HepG2 (cell line): ENCODE measurements around the gene TBC1D19. TPM values are rescaled to one million over a fixed set of nuclear protein-coding genes. Genes with fewer than 3 reads are reported as not detected.
A peak's percentile ranks its signal among the peaks of the same experiment; 100 is the strongest.

ENCODE experiments used
- ATAC-seq: fragments of 200-7000 bp; cut with Tn5 transposase; 3 replicates; pipeline ENCODE4 v1.9.1; 2020; ENCODE audit warnings: mild to moderate bottlenecking, moderate library complexity
- BruUV-seq: library from RNA; stranded (reverse); fragments of 400-500 nt; replicated peaks from 2 replicates; lab custom pipeline; 2021; lab: Mats Ljungman, UMichigan
- CTCF ChIA-PET: fragments of 300-600 bp; formaldehyde crosslinking; extraction: SDS; loops from one replicate; lab custom pipeline; 2021; ENCODE audit warnings: low total read pairs, inconsistent platforms, low intra/inter-chr PET ratio; lab: Yijun Ruan, JAX
- POLR2A ChIA-PET: fragments of 350-600 bp; sonication (Branson Sonifier 250); formaldehyde crosslinking; loops from one replicate; lab custom pipeline; 2020; ENCODE audit warnings: antibody characterized with exemption, inconsistent platforms; lab: Yijun Ruan, JAX
- DNase-seq: peaks from one replicate; pipeline ENCODE4 v3.0.0-alpha.2; 2015; ENCODE audit warnings: low spot score
- FAIRE-seq: peaks from 3 replicates; lab custom pipeline; 2011; peaks lifted over from hg19 to GRCh38; lab: Jason Lieb, UNC
- H2AFZ ChIP-seq: one replicate; pipeline ENCODE4 v1.6.1; 2011; ENCODE audit warnings: low read length, inconsistent platforms
- H3K27ac ChIP-seq: fragments of 300-600 bp; 3 replicates; pipeline ENCODE4 v1.8.0; 2011; ENCODE audit warnings: mixed run types, mild to moderate bottlenecking, mixed read lengths, low read length, inconsistent platforms; ENCODE audit not compliant: insufficient read depth; ENCODE audit errors: extremely low read length
- H3K27me3 ChIP-seq, 2 experiments: fragments of 200-600 bp in 1 of 2; 2 replicates in 1 of 2; 3 replicates in 1 of 2; pipeline versions ENCODE4 v1.6.0 to v1.8.0; 2011; ENCODE audit warnings: low read length in 2 of 2, mild to moderate bottlenecking in 2 of 2, moderate library complexity in 2 of 2, inconsistent platforms in 1 of 2; ENCODE audit not compliant: insufficient read depth in 2 of 2, control insufficient read depth in 1 of 2
- H3K36me3 ChIP-seq, 2 experiments: fragments of 200-600 bp in 1 of 2; replicated peaks in 1 of 2; 2 replicates in 1 of 2; 3 replicates in 1 of 2; pipeline versions ENCODE4 v1.5.1 to v1.8.0; 2011; ENCODE audit warnings: low read length in 2 of 2, inconsistent platforms in 1 of 2; ENCODE audit not compliant: insufficient read depth in 2 of 2, control insufficient read depth in 1 of 2
- H3K4me1 ChIP-seq: 2 replicates; pipeline ENCODE4 v1.5.1; 2012; ENCODE audit warnings: low read length, inconsistent platforms; ENCODE audit not compliant: insufficient read depth
- H3K4me2 ChIP-seq: 2 replicates; pipeline ENCODE4 v1.6.0; 2011; ENCODE audit warnings: low read depth, low read length, inconsistent platforms
- H3K4me3 ChIP-seq, 3 experiments: fragments of 200-600 bp in 1 of 3; sonication (generic), shearing (Covaris generic) in 1 of 3; replicated peaks in 1 of 3; 2 replicates each; pipeline ENCODE4 v1.5.1; 2011 to 2016; ENCODE audit warnings: low read length in 3 of 3, inconsistent platforms in 2 of 3, low read depth in 2 of 3, mild to moderate bottlenecking in 2 of 3, control low read depth in 1 of 3, mixed read lengths in 1 of 3; ENCODE audit not compliant: insufficient read depth in 1 of 3
- H3K79me2 ChIP-seq: one replicate; pipeline ENCODE4 v1.6.1; 2011; ENCODE audit warnings: low read length, inconsistent platforms; ENCODE audit not compliant: insufficient read depth
- H3K9ac ChIP-seq: 2 replicates; pipeline ENCODE4 v1.6.0; 2011; ENCODE audit warnings: mild to moderate bottlenecking, low read depth, low read length, inconsistent platforms; ENCODE audit not compliant: insufficient read depth
- H3K9me3 ChIP-seq: 2 replicates; pipeline ENCODE4 v1.5.1; 2012; ENCODE audit warnings: mild to moderate bottlenecking, low read length
- H4K20me1 ChIP-seq: 2 replicates; pipeline ENCODE4 v1.6.0; 2011; ENCODE audit warnings: inconsistent platforms, mild to moderate bottlenecking, low read length, moderate library complexity; ENCODE audit not compliant: insufficient read depth
- CEBPB ChIP-seq: IDR thresholded peaks from 2 replicates; pipeline ENCODE4 v1.6.1; 2011; ENCODE audit warnings: low read depth, low read length, improper control_type of control experiment, borderline replicate concordance
- SKI ChIP-seq: fragments of 450-650 bp; IDR thresholded peaks from one replicate; pipeline ENCODE4 v1.6.1; 2018; ENCODE audit warnings: mild to moderate bottlenecking; ENCODE audit not compliant: partially characterized antibody
- TBP ChIP-seq: sonication (generic); formaldehyde crosslinking; IDR thresholded peaks from 2 replicates; pipeline ENCODE4 v1.5.0; 2020; ENCODE audit warnings: missing genetic modification reagents
- XBP1 ChIP-seq: sonication (generic); formaldehyde crosslinking; IDR thresholded peaks from 2 replicates; pipeline ENCODE4 v1.5.0; 2020; ENCODE audit warnings: missing genetic modification reagents
- ZBTB21 ChIP-seq: sonication (generic); formaldehyde crosslinking; IDR thresholded peaks from 2 replicates; pipeline ENCODE4 v1.4.0; 2020; ENCODE audit warnings: missing genetic modification reagents
- ZC3H4 ChIP-seq: sonication (generic); formaldehyde crosslinking; IDR thresholded peaks from 2 replicates; pipeline ENCODE4 v1.4.0; 2020; ENCODE audit warnings: missing genetic modification reagents, borderline replicate concordance
- ZNF614 ChIP-seq: IDR thresholded peaks from 2 replicates; pipeline ENCODE4 v1.6.1; 2018; ENCODE audit warnings: missing biosample characterization, missing genetic modification reagents, inconsistent platforms, borderline replicate concordance
- WGBS: methylation state at CpG from one replicate; pipeline ENCODE4 v1.1.6; 2017; ENCODE audit warnings: low lambda C conversion rate; 5-methylcytosine and 5-hydroxymethylcytosine counted together
- in situ Hi-C: cut with HindIII; loops from 2 replicates; pipeline ENCODE4 v1.10.0; 2017; ENCODE audit warnings: low pct_unique_long_range_greater_than_20kb; ENCODE audit not compliant: extremely low pct_ligation_motif_present
- intact Hi-C: fragments of 100-400 bp; cut with micrococcal nuclease; formaldehyde crosslinking; loops from one replicate; pipeline ENCODE4 v1.10.0; 2022; ENCODE audit not compliant: unreplicated experiment
- polyA plus RNA-seq, 8 experiments: library from polyadenylated mRNA; depleted of rRNA in 3 of 8; stranded (reverse) in 7 of 8; unstranded in 1 of 8; fragments of >200 nt; fragmentation: Illumina TruSeq in 4 of 8; extraction: Trizol in 4 of 8; gene quantifications; 2 replicates each; pipeline versions ENCODE4 v1.2.1 to v1.2.3, GENCODE V29; 2011 to 2016; ENCODE audit warnings: low read depth in 4 of 8, missing spikeins in 1 of 8, mixed read lengths in 1 of 8; ENCODE audit not compliant: insufficient read depth in 1 of 8
- total RNA-seq, 5 experiments: library from RNA; depleted of rRNA; stranded (reverse); fragments of >200 nt; fragmentation: Illumina TruSeq; extraction: Trizol; gene quantifications; 2 replicates each; pipeline ENCODE4 v1.2.3, GENCODE V29; 2016; ENCODE audit warnings: low read depth in 1 of 5
- TF ChIP-seq, protein P1 (sequence below): sonication (generic); formaldehyde crosslinking; IDR thresholded peaks from 2 replicates; pipeline ENCODE4 v1.5.0; 2020; ENCODE audit warnings: missing genetic modification reagents, mild to moderate bottlenecking, borderline replicate concordance
- TF ChIP-seq, protein P2 (sequence below): IDR thresholded peaks from 2 replicates; pipeline ENCODE4 v1.6.1; 2016; ENCODE audit warnings: low read depth, control low read depth

The TBC1D19 gene
- total and polyA plus RNA-seq, 2 of the 13 experiments (the other 11 are each of a cell fraction or from before 2014, with no cell fraction given), result 1.6 to 3.5 TPM

GRCh38 chr4:26749867-26750266 is 166.0 kb downstream of the TBC1D19 start:
- Histone ChIP-seq H3K9ac (no peak overlapping the region), H3K27ac (no peak overlapping the region), H3K79me2 (no peaks in the 10 kb centered on the region), H3K4me1 (peaks cover 7% of the 10 kb centered on the region), H2AFZ (no peak overlapping the region), H3K36me3 (no peaks in the 10 kb centered on the region), H3K4me2 (no peak overlapping the region), H3K4me3 (no peak overlapping the region), H4K20me1 (no peaks in the 10 kb centered on the region), H3K9me3 (no peaks in the 10 kb centered on the region), H3K27me3 (no peaks in the 10 kb centered on the region)
- intact Hi-C loops, result no loop called here
- ChIA-PET CTCF (no interaction called here), POLR2A (no interaction called here)
- 79% methylated on average over 2 of the region's 2 CpGs for WGBS
- 0 out of 2 replicates have a peak, but pooled peaks have one; percentile 6 for TF ChIP-seq CEBPB
- TF ChIP-seq, protein P1, sequence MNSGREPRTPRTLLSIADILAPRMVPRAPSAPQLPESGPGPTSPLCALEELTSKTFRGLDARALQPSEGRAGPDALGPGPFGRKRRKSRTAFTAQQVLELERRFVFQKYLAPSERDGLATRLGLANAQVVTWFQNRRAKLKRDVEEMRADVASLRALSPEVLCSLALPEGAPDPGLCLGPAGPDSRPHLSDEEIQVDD (CRISPR knock-in tag), result no peak
- no peak for FAIRE-seq
- BruUV-seq, result no TSS peak
- no peak for ATAC-seq
- in situ Hi-C loops, result no loop called here
- DNase-seq, result no peak

DNA sequence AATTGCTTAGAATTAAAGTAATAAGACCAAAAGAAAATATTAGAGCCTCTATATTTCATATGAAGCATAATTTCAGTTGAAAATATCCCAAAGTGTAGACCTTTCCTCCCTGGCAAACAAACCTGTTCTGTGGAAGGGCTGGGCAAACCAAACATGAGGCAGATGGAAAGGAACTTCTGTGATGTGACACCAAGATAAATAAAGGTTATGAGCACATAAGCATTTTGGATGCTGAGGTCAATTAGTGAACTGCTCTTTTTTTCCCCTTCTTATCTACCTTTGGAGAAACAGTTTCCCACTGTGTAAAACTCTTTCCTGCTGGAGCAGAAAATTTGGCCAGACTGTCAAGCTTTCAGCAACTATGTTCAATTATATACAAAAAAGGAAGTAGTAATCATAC is 167.1 kb downstream of the TBC1D19 start:
- H3K79me2 ChIP-seq, result no peaks in the 10 kb centered on the region
- no TSS peak for BruUV-seq

More for the DNA sequence above, 167.1 kb downstream of the TBC1D19 start:
- Histone ChIP-seq H3K9ac (no peak overlapping the region), H3K27me3 (no peaks in the 10 kb centered on the region), H4K20me1 (no peaks in the 10 kb centered on the region), H3K4me1 (peaks cover 7% of the 10 kb centered on the region), H3K4me2 (no peak overlapping the region), H3K9me3 (no peaks in the 10 kb centered on the region), H3K27ac (no peak overlapping the region), H2AFZ (no peak overlapping the region), H3K4me3 (no peak overlapping the region), H3K36me3 (no peaks in the 10 kb centered on the region)
- in situ Hi-C loops, result no loop called here
- DNase-seq (peak; percentile 21), ATAC-seq (no peak), FAIRE-seq (no peak)
- CTCF ChIA-PET, result no interaction called here
- no peak for TF ChIP-seq SKI
- no peak for TF ChIP-seq ZNF614 (CRISPR knock-in tag)
- TF ChIP-seq, protein P2, sequence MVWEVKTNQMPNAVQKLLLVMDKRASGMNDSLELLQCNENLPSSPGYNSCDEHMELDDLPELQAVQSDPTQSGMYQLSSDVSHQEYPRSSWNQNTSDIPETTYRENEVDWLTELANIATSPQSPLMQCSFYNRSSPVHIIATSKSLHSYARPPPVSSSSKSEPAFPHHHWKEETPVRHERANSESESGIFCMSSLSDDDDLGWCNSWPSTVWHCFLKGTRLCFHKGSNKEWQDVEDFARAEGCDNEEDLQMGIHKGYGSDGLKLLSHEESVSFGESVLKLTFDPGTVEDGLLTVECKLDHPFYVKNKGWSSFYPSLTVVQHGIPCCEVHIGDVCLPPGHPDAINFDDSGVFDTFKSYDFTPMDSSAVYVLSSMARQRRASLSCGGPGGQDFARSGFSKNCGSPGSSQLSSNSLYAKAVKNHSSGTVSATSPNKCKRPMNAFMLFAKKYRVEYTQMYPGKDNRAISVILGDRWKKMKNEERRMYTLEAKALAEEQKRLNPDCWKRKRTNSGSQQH (CRISPR knock-in tag), result no peak
- TF ChIP-seq ZBTB21, result peak; percentile 39; the same call in 1 of the 2 replicates
- TF ChIP-seq XBP1 (CRISPR knock-in tag), result no peak
- no peak for TF ChIP-seq ZC3H4
- no peak for TF ChIP-seq TBP
- POLR2A ChIA-PET, result no interaction called here
- intact Hi-C loops, result no loop called here
